Peyer's patch (tissue), 4 donors: ENCODE results near the gene GNG5. TPM values are rescaled to one million over a fixed set of nuclear protein-coding genes. Genes with fewer than 3 reads are reported as not detected.
"Not testable (repeated sequence)": the region's sequence is repeated elsewhere in the genome, so short reads cannot be mapped to it uniquely, and the experiment has no call there.

Experiments used
- DNase-seq, 3 donors: peaks; one replicate each; pipeline ENCODE4 v3.0.0-alpha.2; 2017 to 2019
- H3K27ac ChIP-seq, 4 donors: fragments of 200-600 bp; sonication (generic); one replicate each; pipeline ENCODE4 v1.5.1; 2016 to 2019
- H3K27me3 ChIP-seq, 2 donors: fragments of 200-600 bp; sonication (generic); one replicate each; pipeline ENCODE4 v1.5.1; 2019
- H3K36me3 ChIP-seq, 3 donors: fragments of 200-600 bp; sonication (generic); one replicate each; pipeline ENCODE4 v1.5.1; 2016 to 2019
- H3K4me1 ChIP-seq, 4 donors: fragments of 200-600 bp; sonication (generic); one replicate each; pipeline ENCODE4 v1.5.1; 2016 to 2019
- H3K4me3 ChIP-seq, 4 donors: fragments of 200-600 bp; sonication (generic); 1 replicate in 3 of 4; 2 replicates in 1 of 4; pipeline ENCODE4 v1.5.1; 2016 to 2019; ENCODE audit warnings: mild to moderate bottlenecking in 1 of 4
- H3K9me3 ChIP-seq, 4 donors: fragments of 200-600 bp; sonication (generic); one replicate each; pipeline ENCODE4 v1.5.1; 2016 to 2019; ENCODE audit warnings: mild to moderate bottlenecking in 1 of 4
- POLR2A ChIP-seq, 2 donors: fragments of 450-650 bp; IDR thresholded peaks; one replicate each; pipeline ENCODE4 v1.5.1; 2017; ENCODE audit warnings: antibody characterized with exemption in 2 of 2, mild to moderate bottlenecking in 2 of 2, moderate library complexity in 2 of 2
- total RNA-seq, 4 donors: library from RNA; depleted of rRNA; stranded (reverse); fragments of >200 nt; gene quantifications; one replicate each; pipeline ENCODE4 v1.1.0, GENCODE V29; 2016
- TF ChIP-seq, protein P1 (sequence below), 6 experiments: fragments of 450-650 bp in 4 of 6; fragments of 200-600 bp in 2 of 6; sonication (generic) in 1 of 6; IDR thresholded peaks; one replicate each; pipeline ENCODE4 v1.5.1; 2017 to 2019; ENCODE audit warnings: antibody characterized with exemption in 6 of 6, mild to moderate bottlenecking in 3 of 6, moderate library complexity in 1 of 6

GNG5 gene
- total RNA-seq, 4 donors from 2014 or later = 19.0 to 99.1 (median 67.9) TPM

DNA sequence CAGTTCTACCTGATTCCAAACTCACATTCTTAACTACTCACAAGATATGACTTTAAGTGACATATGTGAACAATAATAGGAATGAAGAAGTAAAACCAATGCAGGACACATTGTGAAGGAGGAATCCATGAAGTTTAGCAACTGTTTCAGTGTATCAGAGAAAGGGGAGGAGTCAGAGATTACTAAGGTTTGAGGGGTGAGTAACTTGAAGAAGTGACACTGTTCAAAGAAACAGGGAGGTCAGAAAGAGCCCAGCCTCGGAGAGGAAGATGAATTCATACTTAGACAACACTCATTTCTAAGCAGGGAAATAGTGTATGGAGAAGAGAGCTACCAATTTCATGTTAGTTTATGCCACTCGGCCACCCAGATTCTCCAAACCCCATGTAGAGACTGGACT, 55.5 kb downstream of the GNG5 start:
- Histone ChIP-seq H3K27ac (no peak overlapping the region), H3K4me3 (no peak overlapping the region), H3K9me3 (no peaks in the 10 kb centered on the region), H3K36me3 (no peaks in the 10 kb centered on the region), H3K4me1 (no peaks in the 10 kb centered on the region), H3K27me3 (no peaks in the 10 kb centered on the region)
- TF ChIP-seq POLR2A (IDR thresholded peaks at IDR 0.05) = no peak
- TF ChIP-seq, protein P1, sequence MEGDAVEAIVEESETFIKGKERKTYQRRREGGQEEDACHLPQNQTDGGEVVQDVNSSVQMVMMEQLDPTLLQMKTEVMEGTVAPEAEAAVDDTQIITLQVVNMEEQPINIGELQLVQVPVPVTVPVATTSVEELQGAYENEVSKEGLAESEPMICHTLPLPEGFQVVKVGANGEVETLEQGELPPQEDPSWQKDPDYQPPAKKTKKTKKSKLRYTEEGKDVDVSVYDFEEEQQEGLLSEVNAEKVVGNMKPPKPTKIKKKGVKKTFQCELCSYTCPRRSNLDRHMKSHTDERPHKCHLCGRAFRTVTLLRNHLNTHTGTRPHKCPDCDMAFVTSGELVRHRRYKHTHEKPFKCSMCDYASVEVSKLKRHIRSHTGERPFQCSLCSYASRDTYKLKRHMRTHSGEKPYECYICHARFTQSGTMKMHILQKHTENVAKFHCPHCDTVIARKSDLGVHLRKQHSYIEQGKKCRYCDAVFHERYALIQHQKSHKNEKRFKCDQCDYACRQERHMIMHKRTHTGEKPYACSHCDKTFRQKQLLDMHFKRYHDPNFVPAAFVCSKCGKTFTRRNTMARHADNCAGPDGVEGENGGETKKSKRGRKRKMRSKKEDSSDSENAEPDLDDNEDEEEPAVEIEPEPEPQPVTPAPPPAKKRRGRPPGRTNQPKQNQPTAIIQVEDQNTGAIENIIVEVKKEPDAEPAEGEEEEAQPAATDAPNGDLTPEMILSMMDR (IDR thresholded peaks at IDR 0.05) = no peak
- DNase-seq = no peak

DNA sequence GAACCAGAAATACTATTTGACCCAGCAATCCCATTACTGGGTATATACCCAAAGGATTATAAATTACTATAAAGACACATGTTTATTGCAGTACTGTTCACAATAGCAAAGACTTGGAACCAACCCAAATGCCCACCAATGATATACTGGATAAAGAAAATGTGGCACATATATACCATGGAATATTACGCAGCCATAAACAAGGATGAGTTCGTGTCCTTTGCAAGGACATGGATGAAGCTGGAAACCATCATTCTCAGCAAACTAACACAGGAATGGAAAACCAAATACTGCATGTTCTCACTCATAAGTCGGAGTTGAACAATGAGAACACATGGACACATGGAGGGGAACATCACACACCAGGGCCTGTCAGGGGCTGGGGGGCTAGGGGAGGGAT, 57.7 kb downstream of the GNG5 start:
- not testable (repeated sequence) for H3K4me3 ChIP-seq

More for the DNA sequence above, 57.7 kb downstream of the GNG5 start:
- not testable (repeated sequence) for H3K36me3 ChIP-seq, H3K27ac ChIP-seq, H3K27me3 ChIP-seq, DNase-seq, H3K4me1 ChIP-seq, H3K9me3 ChIP-seq

Other genes with a start within 250 kb of the GNG5 start
- gene SAMD13, start 204.9 kb downstream of the GNG5 start, total RNA-seq = 1 to 10 TPM; 1.1 to 3.5 (median 2.3) TPM
- not detected for gene DNASE2B, start 108.1 kb downstream of the GNG5 start, total RNA-seq
- 10 to 100 TPM; 12.1 to 37.1 (median 18.4) TPM for gene RPF1, start 27.3 kb downstream of the GNG5 start, total RNA-seq
- 1 to 10 TPM in 2 of 4 donors, under 1 TPM in 1, not detected in 1; 0.18 to 1.9 (median 1.1) TPM for gene SPATA1, start 195 bp downstream of the GNG5 start, total RNA-seq
- gene CTBS, start 67.9 kb upstream of the GNG5 start, total RNA-seq = 10 to 100 TPM in 3 of 4 donors, 1 to 10 TPM in 1; 5.0 to 18.4 (median 11.4) TPM
- 10 to 100 TPM; 10.7 to 20.6 (median 11.7) TPM for gene SSX2IP, start 183.9 kb upstream of the GNG5 start, total RNA-seq